Activated T-cell treated with anti-CD3 and anti-CD28 coated beads, Interleukin-2, amount 50 U/mL, for 24 hours (primary cell): ENCODE results near the gene CMSS1.
A peak's percentile ranks its signal among the peaks of the same experiment; 100 is the strongest.

Experiments used
- DNase-seq: peaks from one replicate; pipeline ENCODE4 v3.0.0-alpha.2; 2020
- H3K27ac Mint-ChIP-seq: 2 replicates; pipeline ENCODE4 v1.8.0; 2020; ENCODE audit warnings: mild to moderate bottlenecking, mixed read lengths
- H3K27me3 Mint-ChIP-seq: 2 replicates; pipeline ENCODE4 v1.8.0; 2020; ENCODE audit warnings: mixed read lengths
- H3K36me3 Mint-ChIP-seq: 2 replicates; pipeline ENCODE4 v1.8.0; 2020; ENCODE audit warnings: low read depth, mixed read lengths
- H3K4me1 Mint-ChIP-seq: 2 replicates; pipeline ENCODE4 v1.8.0; 2020; ENCODE audit warnings: low read depth, mixed read lengths
- H3K4me3 Mint-ChIP-seq: 2 replicates; pipeline ENCODE4 v1.8.0; 2020; ENCODE audit warnings: mild to moderate bottlenecking, moderate library complexity, mixed read lengths
- H3K9me3 Mint-ChIP-seq: 2 replicates; pipeline ENCODE4 v1.8.0; 2020; ENCODE audit warnings: mixed read lengths

The CMSS1 gene

GRCh38 chr3:99855900-99856299, 38.2 kb downstream of the CMSS1 start:
- Mint-ChIP-seq H3K4me3 (no peak overlapping the region), H3K27ac (peak overlapping the region; percentile 42), H3K36me3 (peaks cover 35% of the 10 kb centered on the region), H3K4me1 (peaks cover 46% of the 10 kb centered on the region), H3K27me3 (no peaks in the 10 kb centered on the region), H3K9me3 (no peaks in the 10 kb centered on the region)
- no peak for DNase-seq

GRCh38 chr3:99856437-99857220, 39.0 kb downstream of the CMSS1 start:
- H3K9me3 Mint-ChIP-seq: no peaks in the 10 kb centered on the region
- H3K4me3 Mint-ChIP-seq: no peak overlapping the region
- H3K27ac Mint-ChIP-seq: peak overlapping the region; percentile 42
- peaks cover 35% of the 10 kb centered on the region for H3K36me3 Mint-ChIP-seq
- H3K27me3 Mint-ChIP-seq: no peaks in the 10 kb centered on the region
- no peak for DNase-seq
- peaks cover 45% of the 10 kb centered on the region for H3K4me1 Mint-ChIP-seq

- Mint-ChIP-seq H3K36me3 (peaks cover 37% of the 10 kb centered on the region), H3K27me3 (no peaks in the 10 kb centered on the region), H3K27ac (no peak overlapping the region), H3K9me3 (no peaks in the 10 kb centered on the region), H3K4me3 (no peak overlapping the region), H3K4me1 (peaks cover 44% of the 10 kb centered on the region)
- no peak for DNase-seq
Observed at GRCh38 chr3:99857278-99857677, 39.6 kb downstream of the CMSS1 start.

- no peak for DNase-seq
- H3K9me3 Mint-ChIP-seq: no peaks in the 10 kb centered on the region
Observed at GRCh38 chr3:99858469-99858868, 40.8 kb downstream of the CMSS1 start.

GRCh38 chr3:99859825-99860224, 42.2 kb downstream of the CMSS1 start:
- Mint-ChIP-seq H3K9me3 (no peaks in the 10 kb centered on the region), H3K4me3 (no peak overlapping the region), H3K27me3 (no peaks in the 10 kb centered on the region), H3K4me1 (peaks cover 39% of the 10 kb centered on the region), H3K27ac (no peak overlapping the region), H3K36me3 (peaks cover 46% of the 10 kb centered on the region)
- DNase-seq: no peak

More at GRCh38 chr3:99858469-99858868, 40.8 kb downstream of the CMSS1 start:
- peaks cover 42% of the 10 kb centered on the region for H3K4me1 Mint-ChIP-seq
- H3K27me3 Mint-ChIP-seq: no peaks in the 10 kb centered on the region
- H3K36me3 Mint-ChIP-seq: peaks cover 45% of the 10 kb centered on the region
- H3K4me3 Mint-ChIP-seq: no peak overlapping the region
- H3K27ac Mint-ChIP-seq: no peak overlapping the region

- Mint-ChIP-seq H3K4me3 (no peak overlapping the region), H3K9me3 (no peaks in the 10 kb centered on the region), H3K4me1 (peaks cover 38% of the 10 kb centered on the region), H3K27ac (no peak overlapping the region), H3K36me3 (peaks cover 34% of the 10 kb centered on the region), H3K27me3 (no peaks in the 10 kb centered on the region)
- DNase-seq: no peak
Observed at GRCh38 chr3:99861216-99861615, 43.6 kb downstream of the CMSS1 start.

- Mint-ChIP-seq H3K9me3 (no peaks in the 10 kb centered on the region), H3K27ac (no peak overlapping the region), H3K27me3 (no peaks in the 10 kb centered on the region), H3K36me3 (peaks cover 33% of the 10 kb centered on the region), H3K4me1 (peaks cover 38% of the 10 kb centered on the region), H3K4me3 (no peak overlapping the region)
- DNase-seq: no peak
Observed at GRCh38 chr3:99862208-99862607, 44.5 kb downstream of the CMSS1 start.

GRCh38 chr3:99863002-99863401, 45.3 kb downstream of the CMSS1 start:
- H3K27ac Mint-ChIP-seq: no peak overlapping the region
- H3K9me3 Mint-ChIP-seq: no peaks in the 10 kb centered on the region
- peaks cover 43% of the 10 kb centered on the region for H3K4me1 Mint-ChIP-seq
- H3K36me3 Mint-ChIP-seq: peaks cover 33% of the 10 kb centered on the region
- no peak for DNase-seq
- no peaks in the 10 kb centered on the region for H3K27me3 Mint-ChIP-seq
- no peak overlapping the region for H3K4me3 Mint-ChIP-seq

GRCh38 chr3:99863588-99863987, 45.9 kb downstream of the CMSS1 start:
- H3K27me3 Mint-ChIP-seq: no peaks in the 10 kb centered on the region
- H3K27ac Mint-ChIP-seq: no peak overlapping the region
- H3K4me3 Mint-ChIP-seq: no peak overlapping the region
- no peaks in the 10 kb centered on the region for H3K9me3 Mint-ChIP-seq
- peaks cover 47% of the 10 kb centered on the region for H3K4me1 Mint-ChIP-seq
- DNase-seq: no peak
- H3K36me3 Mint-ChIP-seq: peaks cover 33% of the 10 kb centered on the region

- H3K4me3 Mint-ChIP-seq: no peak overlapping the region
- H3K4me1 Mint-ChIP-seq: peaks cover 42% of the 10 kb centered on the region
- no peaks in the 10 kb centered on the region for H3K27me3 Mint-ChIP-seq
- H3K36me3 Mint-ChIP-seq: peaks cover 28% of the 10 kb centered on the region
- H3K9me3 Mint-ChIP-seq: no peaks in the 10 kb centered on the region
- no peak overlapping the region for H3K27ac Mint-ChIP-seq
- no peak for DNase-seq
Observed at GRCh38 chr3:99864289-99864688, 46.6 kb downstream of the CMSS1 start.

- Mint-ChIP-seq H3K27me3 (no peaks in the 10 kb centered on the region), H3K36me3 (peaks cover 25% of the 10 kb centered on the region), H3K27ac (no peak overlapping the region), H3K4me3 (no peak overlapping the region), H3K4me1 (peaks cover 37% of the 10 kb centered on the region), H3K9me3 (no peaks in the 10 kb centered on the region)
- no peak for DNase-seq
Observed at GRCh38 chr3:99865321-99865720, 47.7 kb downstream of the CMSS1 start.

GRCh38 chr3:99866261-99866761, 48.6 kb downstream of the CMSS1 start:
- peaks cover 25% of the 10 kb centered on the region for H3K36me3 Mint-ChIP-seq
- DNase-seq: no peak
- peak overlapping the region; percentile 16 for H3K27ac Mint-ChIP-seq
- no peaks in the 10 kb centered on the region for H3K9me3 Mint-ChIP-seq
- peaks cover 37% of the 10 kb centered on the region for H3K4me1 Mint-ChIP-seq
- no peaks in the 10 kb centered on the region for H3K27me3 Mint-ChIP-seq
- no peak overlapping the region for H3K4me3 Mint-ChIP-seq

GRCh38 chr3:99867594-99868310, 50.1 kb downstream of the CMSS1 start:
- Mint-ChIP-seq H3K4me3 (no peak overlapping the region), H3K27ac (no peak overlapping the region), H3K4me1 (peaks cover 45% of the 10 kb centered on the region), H3K27me3 (no peaks in the 10 kb centered on the region), H3K9me3 (no peaks in the 10 kb centered on the region), H3K36me3 (peaks cover 18% of the 10 kb centered on the region)
- no peak for DNase-seq

- Mint-ChIP-seq H3K36me3 (peaks cover 15% of the 10 kb centered on the region), H3K4me3 (no peak overlapping the region), H3K9me3 (no peaks in the 10 kb centered on the region), H3K4me1 (peaks cover 47% of the 10 kb centered on the region), H3K27ac (no peak overlapping the region), H3K27me3 (no peaks in the 10 kb centered on the region)
- no peak for DNase-seq
Observed at GRCh38 chr3:99868311-99868646, 50.6 kb downstream of the CMSS1 start.

- Mint-ChIP-seq H3K4me3 (no peak overlapping the region), H3K36me3 (peaks cover 9% of the 10 kb centered on the region), H3K9me3 (no peaks in the 10 kb centered on the region), H3K27ac (no peak overlapping the region), H3K4me1 (peaks cover 57% of the 10 kb centered on the region), H3K27me3 (no peaks in the 10 kb centered on the region)
- no peak for DNase-seq
Observed at GRCh38 chr3:99869621-99870020, 52.0 kb downstream of the CMSS1 start.
